Mucosa of descending colon (tissue), 3 donors: ENCODE data around the gene PIGU. TPM values are rescaled to one million over a fixed set of nuclear protein-coding genes. Genes with fewer than 3 reads are reported as not detected.

Experiments used
- ATAC-seq: fragments of 200-7000 bp; cut with Tn5 transposase; one replicate; pipeline ENCODE4 v1.9.1; 2020; ENCODE audit warnings: mild to moderate bottlenecking, moderate library complexity
- DNase-seq, 3 donors: peaks; one replicate each; pipeline ENCODE4 v3.0.0-alpha.2; 2020
- H3K36me3 ChIP-seq: fragments of 200-600 bp; one replicate; pipeline ENCODE4 v1.8.0; 2021; ENCODE audit warnings: low read depth, mild to moderate bottlenecking
- H3K4me1 ChIP-seq: fragments of 200-600 bp; one replicate; pipeline ENCODE4 v1.8.0; 2021; ENCODE audit warnings: low read depth, mild to moderate bottlenecking
- H3K4me3 ChIP-seq: fragments of 200-600 bp; one replicate; pipeline ENCODE4 v1.8.0; 2021; ENCODE audit warnings: mild to moderate bottlenecking
- H3K9me3 ChIP-seq: fragments of 200-600 bp; one replicate; pipeline ENCODE4 v1.8.0; 2021; ENCODE audit warnings: mild to moderate bottlenecking
- intact Hi-C, 2 donors: fragments of 100-400 bp; cut with DNase I in 1 of 2; cut with micrococcal nuclease in 1 of 2; formaldehyde crosslinking; loops; one replicate each; pipeline versions ENCODE4 v1.11.0 to v1.11.1; 2022; cut with DNase I, micrococcal nuclease
- total RNA-seq, 3 donors: library from RNA; stranded (reverse); fragmentation: NEBNext Ultra II Directional in 2 of 3; extraction: Animal tissue kit (Norgen Biotek cat#: 25700) in 2 of 3; gene quantifications; one replicate each; pipeline versions ENCODE4 v1.2.1 to v1.2.4, GENCODE V29; 2021 to 2023
- TF ChIP-seq, protein P1 (sequence below): fragments of 200-600 bp; IDR thresholded peaks from one replicate; pipeline ENCODE4 v1.8.0; 2022; ENCODE audit warnings: antibody characterized with exemption, mild to moderate bottlenecking
- donor health status: DM: no; HTN: no; CAD: no; lungs with moderate emphysema.
- donor health status: DM: no; HTN: no; CAD: no.
- donor health status: DM: no; HTN: yes; CAD: no.

Gene PIGU
- total RNA-seq, 3 donors from 2014 or later, result 14.4 to 26.3 (median 24.3) TPM

DNA sequence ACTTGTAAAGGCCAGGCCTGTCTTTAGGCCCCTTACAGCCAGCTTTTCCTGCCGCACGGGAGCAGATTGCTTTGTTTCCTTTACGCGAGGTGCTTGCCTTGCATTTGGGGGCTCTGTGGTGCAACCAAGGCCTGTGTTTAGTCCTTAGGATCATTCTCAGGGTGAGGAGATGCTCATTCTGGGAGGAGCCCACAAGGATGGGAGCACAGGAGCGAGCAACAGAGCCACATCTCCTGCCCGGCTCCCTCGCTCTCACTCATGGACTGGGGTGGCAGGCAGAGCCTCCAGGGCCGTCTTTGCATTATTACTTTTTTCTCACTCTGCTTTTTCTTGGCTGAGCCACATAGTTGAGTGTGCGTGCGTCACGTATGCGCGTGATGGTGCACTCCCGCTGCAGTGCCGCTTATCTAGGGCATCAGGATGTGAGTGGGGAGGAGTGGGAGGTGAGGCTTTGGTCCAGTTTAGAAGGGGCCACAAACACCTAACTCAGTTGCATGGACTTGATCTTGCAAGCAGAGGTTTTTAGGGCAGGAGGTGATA is 141.5 kb downstream of the PIGU start:
- no peak for ATAC-seq
- Histone ChIP-seq H3K36me3 (peaks cover 16% of the 10 kb centered on the region), H3K9me3 (no peaks in the 10 kb centered on the region), H3K4me3 (no peak overlapping the region), H3K4me1 (no peaks in the 10 kb centered on the region)
- intact Hi-C loops, result no loop called here
- TF ChIP-seq, protein P1, sequence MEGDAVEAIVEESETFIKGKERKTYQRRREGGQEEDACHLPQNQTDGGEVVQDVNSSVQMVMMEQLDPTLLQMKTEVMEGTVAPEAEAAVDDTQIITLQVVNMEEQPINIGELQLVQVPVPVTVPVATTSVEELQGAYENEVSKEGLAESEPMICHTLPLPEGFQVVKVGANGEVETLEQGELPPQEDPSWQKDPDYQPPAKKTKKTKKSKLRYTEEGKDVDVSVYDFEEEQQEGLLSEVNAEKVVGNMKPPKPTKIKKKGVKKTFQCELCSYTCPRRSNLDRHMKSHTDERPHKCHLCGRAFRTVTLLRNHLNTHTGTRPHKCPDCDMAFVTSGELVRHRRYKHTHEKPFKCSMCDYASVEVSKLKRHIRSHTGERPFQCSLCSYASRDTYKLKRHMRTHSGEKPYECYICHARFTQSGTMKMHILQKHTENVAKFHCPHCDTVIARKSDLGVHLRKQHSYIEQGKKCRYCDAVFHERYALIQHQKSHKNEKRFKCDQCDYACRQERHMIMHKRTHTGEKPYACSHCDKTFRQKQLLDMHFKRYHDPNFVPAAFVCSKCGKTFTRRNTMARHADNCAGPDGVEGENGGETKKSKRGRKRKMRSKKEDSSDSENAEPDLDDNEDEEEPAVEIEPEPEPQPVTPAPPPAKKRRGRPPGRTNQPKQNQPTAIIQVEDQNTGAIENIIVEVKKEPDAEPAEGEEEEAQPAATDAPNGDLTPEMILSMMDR, result no peak
- DNase-seq, result peak in 2 of 3 donors; percentile 10 to 14

DNA sequence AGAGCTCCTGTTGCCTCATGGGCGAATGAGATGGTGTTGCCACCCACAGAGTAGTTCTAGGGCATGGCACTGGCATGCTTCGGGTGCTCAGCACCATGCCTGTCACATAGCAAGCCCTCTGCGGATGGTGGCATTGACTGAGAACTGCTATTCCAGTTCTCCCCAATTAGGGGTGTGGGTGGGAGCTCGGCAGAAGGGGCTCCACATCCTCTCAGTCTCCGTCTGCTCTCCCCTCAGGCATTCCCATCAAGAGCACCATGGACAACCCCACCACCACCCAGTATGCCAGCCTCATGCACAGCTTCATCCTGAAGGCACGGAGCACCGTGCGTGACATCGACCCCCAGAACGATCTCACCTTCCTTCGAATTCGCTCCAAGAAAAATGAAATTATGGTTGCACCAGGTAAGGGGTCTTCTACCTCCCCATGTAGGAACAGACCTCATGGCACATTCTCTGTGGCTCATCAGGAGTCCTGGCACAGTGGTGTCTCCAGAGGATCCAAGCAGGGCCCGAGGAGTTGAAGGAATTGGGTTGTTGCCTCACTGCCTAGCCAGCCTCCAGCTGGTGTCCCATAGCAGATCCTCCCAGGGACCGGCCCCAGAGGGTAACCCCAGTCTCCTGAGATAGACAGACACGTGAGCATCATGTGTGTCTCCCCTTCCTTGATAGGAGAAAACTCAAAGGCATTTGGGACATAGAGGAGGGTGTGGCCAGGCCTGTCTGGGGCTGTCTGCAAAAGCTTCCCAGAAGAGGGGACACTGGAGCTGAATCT is 142.3 kb downstream of the PIGU start:
- Histone ChIP-seq H3K9me3 (no peaks in the 10 kb centered on the region), H3K4me1 (no peaks in the 10 kb centered on the region), H3K4me3 (no peak overlapping the region), H3K36me3 (peaks cover 16% of the 10 kb centered on the region)
- TF ChIP-seq, protein P1, result no peak
- intact Hi-C loops, result no loop called here
- ATAC-seq, result no peak
- peak in 2 of 3 donors; percentile 17 to 23 for DNase-seq

DNA sequence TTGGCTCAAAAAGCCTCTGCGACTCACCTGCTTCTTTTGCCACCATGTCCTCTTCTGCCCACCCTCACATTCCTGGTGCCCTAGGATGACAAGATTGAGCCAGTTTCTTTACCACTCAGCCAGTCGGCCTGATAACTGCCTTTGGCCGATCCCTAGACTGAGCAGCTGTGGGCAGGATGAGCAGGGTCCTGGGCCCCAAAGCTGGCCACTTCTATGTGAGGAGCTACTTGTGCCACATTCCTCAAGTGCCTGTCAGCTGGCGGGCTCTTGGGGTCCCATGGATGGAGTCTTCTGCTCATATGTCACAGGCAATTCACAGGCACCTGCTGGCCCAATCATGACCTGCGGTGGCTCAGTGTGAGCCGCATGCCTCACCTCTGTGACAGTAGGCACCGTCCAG is 144.1 kb downstream of the PIGU start:
- Histone ChIP-seq H3K4me1 (no peaks in the 10 kb centered on the region), H3K36me3 (peaks cover 16% of the 10 kb centered on the region), H3K4me3 (no peak overlapping the region), H3K9me3 (no peaks in the 10 kb centered on the region)
- DNase-seq (no peak), ATAC-seq (no peak)
- TF ChIP-seq, protein P1, result no peak
- intact Hi-C loops, result no loop called here

DNA sequence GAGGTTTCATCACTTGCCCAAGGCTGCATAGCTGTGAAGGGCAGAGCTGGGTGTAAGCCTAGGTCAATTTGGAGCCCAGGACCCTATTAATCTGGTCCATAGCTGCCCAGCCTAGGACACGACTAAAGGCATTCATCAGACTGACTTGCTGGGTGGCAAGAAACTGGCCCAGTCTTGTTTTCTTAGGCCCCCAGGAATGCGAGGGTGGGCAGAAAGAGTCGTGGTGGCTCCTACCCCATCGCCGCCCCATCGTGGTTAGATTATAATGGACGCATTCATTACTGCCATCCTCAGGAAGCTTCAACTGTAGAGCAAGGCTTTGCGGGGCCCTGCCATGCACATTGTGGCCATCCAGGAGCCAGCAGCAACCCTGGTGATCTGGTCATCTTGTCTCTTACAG is 144.6 kb downstream of the PIGU start:
- intact Hi-C loops, result no loop called here
- Histone ChIP-seq H3K9me3 (no peaks in the 10 kb centered on the region), H3K4me1 (no peaks in the 10 kb centered on the region), H3K36me3 (peaks cover 16% of the 10 kb centered on the region), H3K4me3 (no peak overlapping the region)
- TF ChIP-seq, protein P1, result no peak
- DNase-seq (peak in 1 of 3 donors; percentile 12), ATAC-seq (no peak)

DNA sequence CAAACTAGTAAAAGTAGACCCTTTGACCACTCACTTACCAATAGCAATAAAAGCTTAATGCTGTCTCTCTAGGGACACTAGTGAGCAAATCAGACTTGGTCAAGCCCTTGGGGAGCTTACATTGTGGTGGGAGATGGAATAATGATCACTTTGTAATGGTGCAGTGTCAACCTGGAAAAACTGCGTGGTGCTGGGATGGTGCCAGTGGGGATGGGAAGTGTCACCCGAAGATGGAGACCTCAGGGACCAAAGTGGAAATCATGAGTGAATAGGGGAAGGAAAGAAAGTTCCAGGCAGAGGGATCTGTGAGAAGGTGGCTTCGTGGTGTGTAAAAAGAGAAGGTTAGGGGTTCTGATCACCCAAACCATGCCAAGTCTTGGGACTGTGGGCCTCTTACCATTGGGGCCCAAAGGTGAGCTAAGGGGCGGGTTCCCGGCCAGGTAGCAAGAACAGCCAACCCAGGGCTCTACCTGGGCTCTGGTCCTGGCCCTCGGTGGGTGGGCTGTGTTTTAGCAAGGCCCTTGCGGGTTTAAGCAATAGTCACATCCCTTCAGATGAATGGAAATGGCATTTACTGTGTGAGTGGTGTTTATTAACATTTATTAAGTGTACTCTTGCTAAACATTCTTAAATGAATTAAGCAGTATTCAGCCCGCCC is 145.2 kb downstream of the PIGU start:
- TF ChIP-seq, protein P1, result no peak
- no peak overlapping the region for H3K4me3 ChIP-seq
- intact Hi-C loops, result no loop called here
- peak in 1 of 3 donors; percentile 25 for DNase-seq
- H3K9me3 ChIP-seq, result no peaks in the 10 kb centered on the region
- H3K4me1 ChIP-seq, result peaks cover 2% of the 10 kb centered on the region
- ATAC-seq, result no peak
- peaks cover 16% of the 10 kb centered on the region for H3K36me3 ChIP-seq
